Measurements from ENCODE around the gene TMCC3.
"Not testable (repeated sequence)": the region's sequence is repeated elsewhere in the genome, so short reads cannot be mapped to it uniquely, and the experiment has no call there.

TMCC3 gene

GRCh38 chr12:94631058-94631457 is 19.3 kb downstream of the TMCC3 start:
- no peak for DNase-seq

DNA sequence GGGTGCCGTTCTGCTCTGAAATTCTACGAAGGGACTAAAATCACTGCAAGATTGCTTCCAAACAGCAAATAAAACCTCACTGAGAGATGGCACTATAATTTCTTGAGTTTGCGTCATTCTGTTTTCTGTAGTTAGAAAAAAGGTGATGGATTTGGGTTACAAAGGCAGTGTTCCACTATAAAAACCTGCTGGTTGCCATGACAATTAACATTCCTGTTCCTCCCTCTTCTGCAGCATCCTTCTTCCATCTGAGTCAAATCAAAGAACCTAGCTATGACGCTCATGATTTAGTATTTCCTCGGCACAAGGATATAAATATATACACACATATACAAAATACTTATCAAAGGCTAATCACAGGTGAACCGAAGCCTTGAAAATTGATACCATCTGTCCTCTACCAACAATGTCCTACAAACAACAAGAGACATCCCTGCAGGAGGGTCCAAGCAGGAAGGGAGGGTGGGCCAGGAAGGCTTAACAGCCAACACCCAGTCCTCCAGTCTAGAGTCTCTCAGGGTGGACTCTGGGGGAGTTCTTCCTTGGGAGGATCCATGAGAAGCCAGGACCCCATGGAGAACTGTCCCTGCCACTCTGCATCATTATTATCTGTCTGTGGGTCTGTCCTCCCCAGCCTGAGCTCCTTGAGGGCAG is 21.4 kb downstream of the TMCC3 start:
- DNase-seq = no peak

- no peak for DNase-seq
These were observed 22.0 kb downstream of the TMCC3 start for GRCh38 chr12:94628369-94628768.

DNA sequence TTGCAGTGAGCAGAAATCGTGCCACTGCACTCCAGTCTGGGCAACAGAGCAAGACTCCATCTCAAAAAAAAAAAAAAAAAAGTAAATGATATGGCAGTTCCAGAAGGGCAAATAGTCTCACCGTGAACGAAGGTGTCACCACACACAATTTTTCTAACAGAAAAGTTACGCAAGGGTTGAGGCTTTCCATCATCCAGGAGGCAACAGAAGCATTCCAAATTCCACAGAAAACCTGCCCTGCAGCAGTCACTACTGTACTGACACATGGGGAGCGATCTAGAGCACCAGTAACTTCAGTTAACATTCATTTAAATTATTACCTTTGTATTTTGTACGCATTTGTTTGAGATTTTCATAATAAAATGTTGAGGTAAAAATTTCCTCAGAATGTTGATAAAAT is 24.8 kb downstream of the TMCC3 start:
- no peak for DNase-seq

GRCh38 chr12:94623161-94623920 is 27.0 kb downstream of the TMCC3 start:
- no peak for DNase-seq

GRCh38 chr12:94622475-94622874 is 27.9 kb downstream of the TMCC3 start:
- no peak for DNase-seq

GRCh38 chr12:94621662-94622359 is 28.5 kb downstream of the TMCC3 start:
- DNase-seq = no peak

DNA sequence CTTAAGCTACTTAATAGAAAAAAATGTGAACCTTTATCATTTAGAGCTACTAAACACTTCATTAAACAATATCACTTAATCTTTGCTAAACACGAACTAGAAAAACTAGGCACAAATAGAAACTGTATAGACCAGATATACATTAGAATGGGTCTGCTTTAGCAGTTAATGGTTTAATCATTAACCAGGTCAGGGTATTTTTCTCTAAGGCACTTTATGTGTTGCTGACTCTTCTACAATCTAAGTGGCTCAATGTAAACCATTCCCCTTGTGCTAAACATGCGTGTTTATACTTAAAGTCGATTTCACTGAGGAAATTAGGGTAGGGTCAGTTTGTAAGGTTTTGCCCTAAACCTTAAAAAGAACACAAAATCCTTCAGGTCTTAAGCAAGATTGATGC is 29.7 kb downstream of the TMCC3 start:
- no peak for DNase-seq

GRCh38 chr12:94618995-94619695 is 31.2 kb downstream of the TMCC3 start:
- DNase-seq = no peak

DNA sequence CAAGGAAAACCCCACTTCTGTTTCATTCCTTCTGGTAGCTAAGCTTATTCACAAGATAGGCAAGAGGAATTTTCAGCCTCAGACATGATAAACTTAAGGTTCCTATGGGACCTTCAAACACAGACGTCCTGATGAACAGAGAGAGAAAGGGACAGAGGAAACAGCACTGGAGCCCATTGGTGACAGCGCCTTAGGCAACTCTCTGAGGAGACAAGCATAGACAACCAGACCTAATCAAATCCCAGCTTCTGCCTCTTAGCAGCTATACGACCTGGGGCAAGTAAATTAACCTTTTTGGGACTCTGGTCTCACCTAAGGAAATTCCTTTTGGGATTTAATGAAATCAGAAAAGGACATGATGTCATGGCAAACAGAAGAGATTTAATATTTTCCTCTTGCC is 33.3 kb downstream of the TMCC3 start:
- no peak for DNase-seq

- no peak for DNase-seq
These were observed 34.1 kb downstream of the TMCC3 start for GRCh38 chr12:94616203-94616729.

GRCh38 chr12:94615260-94616181 is 34.8 kb downstream of the TMCC3 start:
- DNase-seq = peak; percentile 24

DNA sequence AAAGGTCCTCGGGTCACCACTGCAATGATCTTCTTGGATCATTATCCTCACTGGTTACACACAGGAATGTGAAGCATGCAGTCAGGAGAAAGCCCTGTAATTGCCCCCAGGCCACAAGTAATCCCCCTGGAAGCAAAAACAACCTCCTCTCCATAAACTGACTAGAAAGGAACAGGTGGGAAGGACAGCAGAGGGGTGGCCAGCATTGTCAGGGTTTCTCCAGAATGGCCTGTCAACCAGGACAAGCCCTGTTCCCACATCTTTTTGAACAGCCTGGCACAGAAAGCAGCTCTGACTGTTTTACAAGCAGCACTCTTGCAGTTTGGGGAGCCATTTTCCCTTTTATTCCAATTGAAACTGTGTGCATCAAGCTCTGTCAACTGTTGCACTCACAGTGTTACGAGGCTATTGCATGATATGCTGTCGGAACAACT is 36.1 kb downstream of the TMCC3 start:
- no peak for DNase-seq

GRCh38 chr12:94609917-94610443 is 40.4 kb downstream of the TMCC3 start:
- DNase-seq = no peak

GRCh38 chr12:94606810-94607209 is 43.5 kb downstream of the TMCC3 start:
- not testable (repeated sequence) for DNase-seq

DNA sequence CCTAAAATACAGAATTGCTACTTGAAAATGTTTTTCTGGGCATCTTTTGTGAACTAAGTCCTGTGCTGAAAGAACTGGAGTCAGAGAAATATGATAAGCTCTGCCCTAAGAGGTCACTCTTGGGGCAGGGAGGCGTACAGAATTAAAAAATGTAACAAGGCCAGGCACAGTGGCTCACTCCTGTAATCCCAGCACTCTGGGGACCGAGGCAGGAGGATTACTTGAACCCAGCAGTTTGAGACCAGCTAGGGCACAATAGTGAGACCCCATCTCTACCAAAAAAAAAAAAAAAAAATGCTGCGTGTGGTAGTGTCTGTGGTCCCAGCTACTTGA is 46.0 kb downstream of the TMCC3 start:
- DNase-seq = no peak

DNA sequence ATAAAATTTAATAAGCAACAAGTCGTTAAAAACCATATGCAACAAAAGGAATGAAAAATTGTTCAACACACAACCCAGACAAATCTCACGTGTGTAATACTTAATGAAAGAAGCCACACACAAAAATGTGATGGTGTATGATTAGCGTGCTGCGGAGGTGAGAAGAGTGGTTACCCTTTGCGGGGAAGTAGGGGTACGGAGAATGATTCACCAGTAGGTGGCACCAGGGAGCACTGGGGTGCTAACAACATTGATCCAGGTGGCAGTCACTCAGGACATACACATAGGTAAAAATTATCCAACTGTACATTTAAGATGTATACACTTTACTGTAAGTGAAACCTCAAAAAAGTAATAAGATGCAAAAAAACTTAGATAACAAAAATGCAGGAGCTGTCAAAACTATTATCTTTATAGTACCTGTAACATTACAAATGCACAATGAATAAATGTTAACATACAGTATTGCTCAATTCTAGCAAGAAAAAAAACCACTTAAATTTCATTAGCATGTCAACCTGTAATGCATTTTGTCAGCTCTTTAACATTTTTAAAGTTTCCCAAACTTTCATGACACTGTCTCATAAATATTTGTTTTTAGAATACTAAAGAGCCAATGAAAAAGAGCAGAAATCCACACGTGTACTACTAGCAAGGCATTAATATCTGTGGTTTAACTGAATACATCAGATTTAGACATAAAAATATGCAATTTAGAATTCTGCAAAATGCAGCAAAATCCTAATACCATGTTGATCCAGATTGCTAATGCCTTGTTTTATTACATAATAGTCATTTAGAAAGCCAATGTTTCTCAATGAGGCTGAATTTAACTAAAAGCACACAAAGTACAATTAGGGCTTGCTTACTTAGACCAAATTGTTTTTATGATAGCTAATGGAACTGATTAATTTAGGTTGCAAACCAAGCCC is 46.7 kb downstream of the TMCC3 start:
- peak; percentile 36 for DNase-seq

GRCh38 chr12:94602024-94602423 is 48.3 kb downstream of the TMCC3 start:
- DNase-seq = no peak

GRCh38 chr12:94601307-94601706 is 49.0 kb downstream of the TMCC3 start:
- not testable (repeated sequence) for DNase-seq

DNA sequence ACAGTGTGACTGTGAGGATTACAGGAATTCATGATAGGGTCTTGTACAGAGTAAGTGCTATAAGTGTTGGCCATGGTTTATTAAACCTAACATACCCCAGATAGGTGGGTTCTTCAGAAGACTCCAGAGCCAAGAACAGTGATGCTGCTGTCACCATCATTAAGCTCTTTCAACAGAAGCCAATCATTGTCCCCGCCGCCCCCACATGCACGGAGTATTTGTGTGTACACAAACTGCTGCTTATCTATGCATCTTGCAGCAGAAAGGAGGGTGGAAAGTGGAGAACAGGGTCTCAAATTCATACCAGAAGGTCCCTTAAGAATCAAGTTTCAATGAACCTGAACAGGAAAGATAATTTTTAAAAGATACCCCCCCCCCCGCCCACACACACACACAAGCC is 51.2 kb downstream of the TMCC3 start:
- DNase-seq = no peak

DNA sequence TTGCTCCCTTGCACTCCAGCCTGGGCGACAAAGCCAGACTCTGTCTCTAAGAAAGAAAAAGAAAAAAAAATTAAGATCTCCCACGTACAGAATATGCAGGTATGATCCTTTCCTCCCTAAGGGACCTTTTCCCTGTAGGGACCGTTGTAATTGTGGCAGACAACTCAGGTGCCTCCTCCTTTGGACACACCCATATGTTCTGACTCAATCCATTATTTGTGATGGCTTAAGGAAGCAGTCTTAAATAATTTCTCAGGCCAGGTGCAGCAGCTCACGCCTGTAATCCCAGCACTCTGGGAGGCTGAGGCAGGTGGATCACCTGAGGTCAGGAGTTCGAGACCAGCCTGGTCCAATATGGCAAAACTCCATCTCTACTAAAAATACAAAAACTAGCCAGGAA is 53.1 kb downstream of the TMCC3 start:
- no peak for DNase-seq

Measured in COR-L47 (cell line).